NCI-H2227 (cell line): ENCODE results near the gene ZMYND10.

Experiments used
- DNase-seq: peaks from one replicate; lab custom pipeline; 2025; ENCODE audit not compliant: unreplicated experiment; lab: John Stamatoyannopoulos, UW

The ZMYND10 gene

DNA sequence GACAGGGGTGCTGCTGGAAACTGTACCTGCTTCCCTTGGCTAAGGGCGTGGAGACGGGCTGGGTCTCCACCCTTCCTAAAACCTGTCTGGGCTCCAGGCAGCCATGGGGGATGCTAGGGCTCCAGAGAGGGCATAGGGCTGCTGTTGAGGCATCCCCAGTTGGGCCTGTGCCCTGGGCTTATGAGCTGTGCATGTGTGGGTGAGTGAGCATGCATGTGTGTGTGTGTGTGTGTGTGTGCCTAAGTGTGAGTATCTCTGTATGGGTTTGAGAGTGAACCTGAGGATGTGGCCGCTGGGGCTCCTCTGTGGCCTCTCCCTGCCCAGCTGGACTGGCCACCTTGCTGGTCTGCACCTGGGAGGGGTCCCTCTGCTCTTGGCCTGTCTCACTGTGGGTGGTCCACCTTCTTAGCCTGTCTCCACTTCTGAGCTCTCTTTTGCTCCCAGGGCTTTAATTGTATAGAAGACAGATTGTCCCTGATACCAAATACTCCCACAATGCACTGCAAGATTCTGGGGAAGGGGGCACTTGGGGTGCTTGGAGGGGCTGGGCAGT, 25.7 kb upstream of the ZMYND10 start:
- DNase-seq: no peak

DNA sequence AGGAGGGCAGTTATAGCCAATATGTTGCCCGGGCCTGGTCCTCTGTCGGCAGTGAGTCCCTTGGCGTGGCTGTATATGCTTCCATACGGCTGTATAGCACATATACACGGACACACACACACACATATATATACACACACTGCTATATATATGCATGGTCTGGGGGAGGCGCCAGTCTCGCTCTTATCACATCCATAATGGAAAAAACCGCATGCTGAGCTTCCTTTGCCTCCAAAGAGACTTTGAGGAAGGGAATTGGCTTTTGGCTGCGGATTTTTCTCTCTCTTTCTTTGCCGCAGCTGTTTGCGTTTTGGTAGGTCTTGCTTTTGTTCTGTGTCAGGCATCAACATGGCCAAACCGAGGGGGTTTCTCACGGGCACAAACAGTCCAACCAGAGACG, 25.1 kb upstream of the ZMYND10 start:
- peak; percentile 48 for DNase-seq

DNA sequence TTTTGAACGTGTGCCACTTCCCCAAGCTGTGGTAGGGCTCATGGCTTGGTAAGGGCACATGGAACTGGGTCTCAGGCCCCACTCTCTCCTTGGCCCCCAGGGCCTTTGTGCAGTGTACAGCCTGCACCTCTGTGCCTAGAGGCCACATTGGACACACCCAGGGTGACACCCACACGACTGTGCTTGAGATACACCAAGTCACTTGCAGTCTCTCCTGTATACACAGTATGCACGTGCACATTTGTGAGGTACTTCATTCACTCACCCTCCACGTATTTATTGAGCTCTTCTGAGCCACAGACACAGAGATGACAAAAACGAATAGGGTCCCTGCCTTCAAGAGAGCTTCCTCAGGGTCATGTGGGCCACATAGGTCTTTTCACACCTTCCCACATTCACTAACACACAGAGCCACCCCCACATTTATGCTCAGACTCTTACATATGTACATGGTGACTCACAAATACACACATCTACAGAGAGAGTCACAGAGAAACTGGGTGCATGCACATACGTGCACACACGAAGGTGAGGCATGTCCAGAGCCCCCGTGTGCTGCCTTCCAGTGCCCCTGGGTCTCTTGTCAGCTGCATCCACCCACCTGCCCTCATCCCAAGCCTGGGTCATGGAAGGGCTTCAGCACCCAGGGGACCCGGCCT, 23.6 kb upstream of the ZMYND10 start:
- no peak for DNase-seq

DNA sequence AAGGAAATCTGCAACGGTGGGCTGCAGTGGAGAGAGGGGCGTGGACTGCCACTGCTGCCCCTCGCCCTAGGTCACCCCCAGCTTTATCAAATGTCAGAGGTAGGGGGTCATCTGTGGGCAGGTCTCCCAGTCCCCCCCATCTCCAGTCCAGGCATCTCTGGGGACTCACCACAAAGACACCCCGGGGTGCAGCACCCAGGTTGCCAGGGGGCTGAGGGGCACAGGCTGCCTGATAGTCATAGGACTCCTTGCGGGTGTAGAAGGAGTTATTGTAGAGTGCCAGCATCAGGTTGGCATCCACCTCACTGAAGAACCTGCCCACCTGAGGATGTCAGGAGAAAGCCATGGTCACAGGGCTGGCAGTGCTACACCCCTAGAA, 20.3 kb upstream of the ZMYND10 start:
- DNase-seq: no peak

DNA sequence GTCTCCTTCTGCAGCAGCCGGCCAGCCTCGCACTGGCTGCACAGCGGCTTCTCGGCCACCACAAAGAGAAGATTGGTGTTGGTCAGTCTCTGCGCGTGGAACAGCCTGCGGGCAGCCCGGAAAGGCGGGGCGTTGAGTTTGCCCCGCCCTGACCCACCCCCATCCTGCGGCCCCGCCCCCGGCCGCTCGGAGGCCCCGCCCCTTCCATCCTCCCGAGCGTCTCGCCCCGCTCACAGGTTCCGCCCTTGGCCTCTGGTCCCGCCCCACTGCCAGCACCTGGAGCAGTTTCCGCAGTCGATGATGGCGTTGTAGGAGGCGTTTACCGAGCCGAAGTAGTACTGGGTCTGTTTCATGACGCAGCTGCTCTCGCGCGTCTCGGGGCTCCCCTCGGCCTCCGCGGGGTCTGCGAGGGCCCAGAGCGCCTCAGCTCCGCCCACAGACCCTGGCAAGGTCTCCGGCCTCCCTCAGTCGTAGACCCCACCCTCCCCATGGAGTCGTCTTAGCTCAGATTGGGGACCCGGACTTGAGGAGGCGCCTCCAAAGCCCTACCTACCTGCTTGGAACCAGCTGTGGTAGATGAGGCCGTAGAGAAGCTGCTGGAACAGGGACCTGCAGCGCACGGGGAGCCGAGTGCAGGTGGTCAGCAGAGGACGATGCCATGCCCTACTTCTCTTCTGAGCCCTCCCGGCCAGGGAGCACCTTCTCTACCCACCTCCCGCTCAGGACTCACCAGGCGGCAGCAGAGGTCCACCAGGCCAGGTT, 19.7 kb upstream of the ZMYND10 start:
- DNase-seq: peak; percentile 86

DNA sequence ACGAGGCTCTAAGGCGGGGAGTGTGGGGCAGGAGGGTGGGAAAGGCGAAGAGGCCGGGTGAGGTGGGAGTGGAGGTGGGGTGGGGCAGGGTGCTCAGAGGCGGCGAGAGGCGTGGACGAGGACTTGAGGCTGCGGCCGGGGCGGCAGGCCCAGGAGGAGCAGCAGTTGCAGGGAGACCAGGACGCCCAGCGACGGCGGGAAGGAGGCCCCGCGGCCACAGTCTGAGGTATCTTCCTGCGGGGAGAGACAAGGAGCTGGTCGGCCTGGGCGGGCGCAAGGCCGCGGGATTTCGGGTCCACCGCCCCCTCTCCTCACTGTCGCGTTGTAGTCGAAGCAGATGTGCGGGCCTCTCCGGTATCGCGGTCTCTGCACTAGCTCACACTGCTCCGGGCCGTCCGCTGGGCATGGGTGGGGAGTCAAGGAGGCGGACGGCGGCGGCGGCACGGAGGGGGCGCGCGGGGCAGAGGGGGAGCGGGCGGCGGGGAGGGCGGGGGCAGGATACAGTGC, 19.1 kb upstream of the ZMYND10 start:
- peak; percentile 63 for DNase-seq

DNA sequence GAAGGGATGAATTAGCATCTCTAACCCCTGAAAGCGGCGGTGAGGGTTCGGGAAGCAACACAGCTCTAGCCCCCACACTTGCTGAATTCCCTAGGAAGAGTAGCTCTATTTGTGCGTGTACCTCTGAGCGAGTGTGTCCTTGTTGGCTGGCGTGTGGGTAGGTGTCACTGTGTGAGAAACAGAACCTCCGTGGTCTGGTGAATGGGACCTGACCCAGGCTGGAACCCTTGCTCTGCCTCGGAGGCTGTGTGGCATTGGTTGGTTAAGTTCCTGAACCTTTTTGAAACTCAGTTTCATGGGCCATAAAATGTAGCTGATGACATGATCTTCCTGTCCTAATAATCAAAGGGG, 14.2 kb upstream of the ZMYND10 start:
- no peak for DNase-seq

DNA sequence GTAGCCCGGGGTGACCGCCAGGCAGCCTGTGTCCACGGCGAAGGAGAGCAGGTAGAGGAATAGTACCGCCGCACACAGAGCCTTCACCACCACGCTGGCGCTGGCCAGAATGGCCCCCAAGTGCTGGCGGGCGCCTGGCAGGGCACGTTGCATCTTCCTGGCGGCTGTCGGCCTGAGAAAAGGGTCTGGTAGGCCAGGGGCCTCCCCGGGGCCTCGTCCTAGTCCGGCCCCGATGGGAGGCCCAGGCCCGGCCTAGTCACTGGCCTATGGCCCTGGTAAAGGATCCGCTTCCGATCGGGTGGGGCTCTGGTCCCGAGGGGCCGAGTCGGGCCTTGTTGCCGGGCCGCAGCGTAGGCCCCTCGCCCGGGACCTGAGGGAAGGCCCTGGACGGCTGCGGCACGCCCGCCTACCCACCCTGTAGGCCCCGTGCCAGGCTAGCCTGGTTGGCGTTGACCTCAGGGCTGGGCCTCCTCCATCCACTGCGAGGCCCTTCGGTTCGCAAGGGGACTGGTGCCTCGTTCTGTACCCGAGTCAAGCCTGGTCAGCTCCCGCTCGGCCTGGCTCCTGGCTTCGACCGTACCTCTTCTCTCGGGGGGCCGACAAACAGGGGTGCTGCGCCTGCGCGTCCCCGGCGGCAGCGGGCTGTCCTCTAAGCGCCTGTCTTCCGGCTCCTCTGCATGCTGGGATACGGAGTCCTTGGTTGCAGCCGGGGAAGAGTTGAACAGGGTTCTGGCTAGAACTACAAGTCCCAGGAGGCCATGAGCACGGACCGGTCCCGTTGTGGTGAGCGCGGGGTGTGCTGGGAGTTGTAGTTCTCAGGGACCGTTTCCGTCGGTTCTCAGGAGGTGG, 13.6 kb upstream of the ZMYND10 start, which contains the start of gene TMEM115:
Gene TMEM115, minus strand, starts transcription at position 611 of the 849 bp plus-strand sequence. Its CDS starts 458 bp downstream, at position 153.
- peak; percentile 95 for DNase-seq

DNA sequence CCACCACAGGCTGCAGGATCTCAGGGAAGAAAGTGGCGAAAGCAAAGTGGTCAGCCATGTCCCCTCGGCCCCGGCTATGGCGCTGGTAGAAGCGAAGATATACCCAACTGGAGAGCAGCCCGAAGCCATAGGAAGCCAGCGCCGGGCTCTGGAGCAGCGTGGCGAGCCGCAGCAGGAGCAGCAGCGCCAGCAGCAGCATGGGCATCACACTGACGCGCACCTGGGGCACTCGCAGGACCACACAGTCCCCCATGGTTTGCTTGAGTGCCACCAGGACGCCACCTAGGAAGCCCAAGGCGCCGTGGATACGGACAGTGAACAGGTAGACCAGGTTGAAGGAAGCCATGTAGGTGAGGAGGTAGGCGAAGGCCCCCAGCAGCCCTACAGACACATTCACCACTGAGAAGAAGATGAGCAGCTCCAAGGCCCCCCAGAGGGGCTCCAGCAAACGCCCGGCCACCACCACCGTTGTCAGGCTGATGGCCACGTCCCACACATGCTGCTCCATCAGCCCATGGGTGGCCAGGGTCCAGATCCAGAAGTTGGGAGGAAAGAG, 12.9 kb upstream of the ZMYND10 start:
- DNase-seq: no peak

DNA sequence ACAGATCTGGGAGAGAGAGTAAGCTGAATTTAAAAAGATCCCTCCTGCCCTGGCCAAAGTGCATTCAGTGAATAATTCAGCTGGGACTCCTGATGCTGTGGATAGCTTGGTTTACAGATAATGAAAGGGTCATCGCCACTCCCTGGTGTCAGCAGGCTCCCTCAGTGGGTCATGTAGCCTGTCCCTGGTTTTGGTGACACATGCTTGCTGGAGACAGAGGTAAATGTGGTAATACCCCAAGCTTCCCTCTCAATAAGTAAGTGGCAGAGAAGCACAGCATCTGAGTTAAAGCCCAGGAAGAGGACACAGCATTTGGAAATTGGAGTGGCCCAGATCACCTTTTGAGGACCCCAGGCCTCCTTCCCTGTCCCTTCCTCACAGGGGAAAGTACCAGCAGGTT, 11.9 kb upstream of the ZMYND10 start:
- no peak for DNase-seq

DNA sequence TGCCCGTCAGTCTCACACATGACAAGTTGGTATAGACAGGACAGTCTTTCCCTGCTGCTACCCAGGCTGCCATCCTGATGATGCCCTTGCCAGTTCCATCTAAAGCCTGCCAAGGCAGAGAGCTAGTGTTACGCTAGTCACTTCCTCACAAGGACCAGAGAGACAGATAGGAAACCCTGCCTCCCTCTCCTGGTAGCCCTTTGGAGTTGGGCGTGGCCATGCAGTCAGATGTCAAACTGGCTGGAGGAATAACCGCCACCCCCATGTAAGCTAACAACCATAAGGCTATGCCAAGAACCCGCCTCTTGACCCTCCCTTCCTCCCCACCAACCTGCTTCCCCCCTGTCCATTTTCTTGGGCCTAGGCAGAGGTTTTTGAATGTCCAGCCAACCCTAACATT, 11.0 kb upstream of the ZMYND10 start:
- no peak for DNase-seq

DNA sequence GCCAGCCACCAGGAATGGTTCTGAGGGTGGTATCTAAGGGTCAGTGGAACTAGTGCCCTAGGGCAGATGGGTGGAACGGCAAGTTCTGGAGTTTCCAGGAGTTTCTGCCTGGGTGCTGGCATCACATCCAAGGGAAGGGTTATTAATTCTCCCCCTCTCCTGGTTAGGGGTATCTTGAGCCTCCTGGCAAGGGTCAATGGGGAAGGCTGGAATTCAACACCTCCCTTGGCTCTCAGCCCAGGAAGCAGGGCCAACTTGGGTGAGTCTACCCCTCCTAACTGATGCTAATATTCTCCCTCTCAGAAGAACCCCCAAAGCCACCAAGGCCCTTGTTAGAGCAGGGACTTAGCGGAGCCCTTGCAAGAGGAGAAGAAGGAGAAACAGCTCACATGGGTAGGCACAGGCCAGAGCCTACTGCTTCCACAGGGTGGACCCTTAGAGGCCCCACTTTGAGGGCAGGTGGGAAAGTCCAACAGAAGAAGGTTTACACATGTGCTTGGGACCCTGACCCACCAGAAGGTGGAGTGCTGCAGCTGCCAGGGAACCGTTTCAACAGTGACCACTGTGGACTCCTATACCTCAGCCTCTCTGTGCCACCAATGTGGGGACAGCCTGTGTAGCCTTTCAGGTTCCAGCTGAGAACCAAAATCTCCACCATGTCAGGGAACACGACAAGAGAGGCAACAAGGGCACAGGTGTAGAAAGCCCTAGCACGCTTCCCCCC, 10.5 kb upstream of the ZMYND10 start:
- no peak for DNase-seq

DNA sequence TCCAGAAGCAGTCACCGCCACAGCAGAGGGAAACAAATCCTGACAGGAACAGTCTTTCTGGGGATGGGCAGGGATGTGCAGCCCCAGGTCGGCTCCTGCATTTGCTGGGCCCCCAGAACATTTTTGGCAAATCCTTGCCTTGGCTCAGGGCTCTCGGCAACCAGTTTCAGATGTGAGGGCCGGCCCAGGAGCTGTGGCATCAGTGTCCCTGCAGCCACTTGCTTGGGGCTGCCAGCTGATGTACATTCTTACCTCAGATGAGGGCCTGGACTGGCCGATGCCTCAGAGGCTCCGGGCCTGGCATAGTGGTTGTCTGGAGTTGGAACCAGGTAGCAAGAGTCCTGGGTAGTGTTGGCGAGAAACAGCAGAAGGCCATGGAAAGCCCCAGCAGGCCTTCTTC, 9.3 kb upstream of the ZMYND10 start:
- no peak for DNase-seq

DNA sequence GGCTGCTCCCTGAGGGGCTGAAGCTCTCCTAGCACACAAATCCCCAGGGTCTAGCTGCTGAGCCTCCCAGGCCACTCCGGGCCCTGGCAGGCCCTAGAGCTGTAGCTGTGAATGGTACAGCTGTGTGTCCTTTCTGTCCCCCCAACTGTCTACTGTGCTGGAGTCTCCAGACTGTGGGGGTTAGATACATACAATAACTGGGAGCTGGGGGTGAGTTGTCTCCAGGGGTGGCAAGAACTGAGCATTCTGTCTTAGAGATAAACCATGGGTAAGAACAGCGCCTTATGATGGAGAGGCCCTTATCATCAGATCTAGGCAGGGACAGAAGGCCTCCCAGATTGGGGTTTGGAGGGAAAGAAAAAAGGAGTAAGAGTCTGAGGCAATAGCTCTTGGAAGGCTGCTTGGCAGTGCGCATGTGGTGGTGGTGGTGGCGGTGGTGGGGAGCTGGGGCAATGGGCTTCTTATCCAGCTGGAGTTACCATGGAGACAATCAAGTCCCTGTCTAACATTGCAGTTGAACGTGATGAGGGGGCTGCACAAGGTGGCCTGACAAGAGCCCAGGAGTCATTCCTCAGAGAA, 8.7 kb upstream of the ZMYND10 start:
- DNase-seq: no peak

DNA sequence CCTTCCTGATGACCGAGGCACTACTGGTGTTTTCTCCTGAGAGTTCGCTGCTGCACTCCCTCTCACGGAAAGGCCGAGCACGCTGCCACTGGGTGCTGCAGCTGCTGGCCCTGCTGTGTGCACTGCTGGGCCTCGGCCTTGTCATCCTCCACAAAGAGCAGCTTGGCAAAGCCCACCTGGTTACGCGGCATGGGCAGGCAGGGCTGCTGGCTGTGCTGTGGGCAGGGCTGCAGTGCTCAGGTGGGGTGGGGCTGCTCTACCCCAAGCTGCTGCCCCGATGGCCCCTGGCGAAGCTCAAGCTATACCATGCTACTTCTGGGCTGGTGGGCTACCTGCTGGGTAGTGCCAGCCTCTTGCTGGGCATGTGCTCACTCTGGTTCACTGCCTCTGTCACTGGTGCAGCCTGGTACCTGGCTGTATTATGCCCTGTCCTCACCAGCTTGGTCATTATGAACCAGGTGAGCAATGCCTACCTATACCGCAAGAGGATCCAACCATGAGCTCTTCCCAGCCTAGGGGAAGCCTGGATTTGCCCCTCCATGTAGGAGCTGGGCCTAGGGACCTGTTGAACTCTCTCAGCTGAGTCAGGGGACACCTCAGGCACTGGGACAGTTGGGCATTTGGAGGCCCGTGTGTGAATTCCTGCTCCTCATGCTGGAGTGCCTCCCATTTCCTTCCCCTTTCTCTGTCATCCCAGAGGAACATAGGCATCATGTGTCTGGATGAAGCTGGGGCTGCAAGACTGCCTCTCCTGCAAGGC, 7.9 kb upstream of the ZMYND10 start:
- no peak for DNase-seq

DNA sequence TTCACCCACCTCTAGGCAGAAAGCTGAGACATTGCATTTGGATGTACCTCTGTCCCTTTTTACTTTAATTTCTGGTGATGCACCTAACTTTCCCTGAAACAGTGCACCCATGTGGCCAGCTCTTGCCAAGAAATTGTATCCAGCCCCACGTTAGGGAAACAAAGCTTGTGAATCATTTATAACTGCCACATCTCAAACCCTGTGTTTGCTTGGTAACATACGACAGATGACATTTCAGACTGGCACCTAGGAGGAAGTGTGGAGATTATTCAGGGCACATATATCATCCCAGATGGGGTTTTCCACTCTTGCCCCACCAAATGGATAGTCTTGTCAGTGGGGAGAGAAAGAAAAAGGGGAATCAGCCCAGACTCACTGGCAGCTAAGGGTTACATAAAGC, 7.2 kb upstream of the ZMYND10 start:
- no peak for DNase-seq

DNA sequence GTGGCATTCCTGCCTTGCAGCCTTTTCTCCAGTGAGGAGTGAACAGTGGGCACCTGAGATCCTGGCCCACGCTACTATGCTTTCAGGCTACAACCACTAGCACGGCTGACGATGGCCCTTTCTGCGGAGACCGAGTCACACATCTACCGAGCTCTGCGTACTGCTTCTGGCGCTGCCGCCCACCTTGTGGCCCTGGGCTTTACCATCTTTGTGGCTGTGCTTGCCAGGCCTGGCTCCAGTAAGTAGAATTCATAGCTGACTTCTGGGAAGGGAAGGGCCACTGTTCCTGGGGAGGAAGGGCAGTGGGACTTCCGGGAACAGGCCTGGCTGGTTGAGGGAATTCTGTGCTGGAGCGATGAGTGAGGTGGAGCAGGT, 5.8 kb upstream of the ZMYND10 start:
- DNase-seq: no peak

DNA sequence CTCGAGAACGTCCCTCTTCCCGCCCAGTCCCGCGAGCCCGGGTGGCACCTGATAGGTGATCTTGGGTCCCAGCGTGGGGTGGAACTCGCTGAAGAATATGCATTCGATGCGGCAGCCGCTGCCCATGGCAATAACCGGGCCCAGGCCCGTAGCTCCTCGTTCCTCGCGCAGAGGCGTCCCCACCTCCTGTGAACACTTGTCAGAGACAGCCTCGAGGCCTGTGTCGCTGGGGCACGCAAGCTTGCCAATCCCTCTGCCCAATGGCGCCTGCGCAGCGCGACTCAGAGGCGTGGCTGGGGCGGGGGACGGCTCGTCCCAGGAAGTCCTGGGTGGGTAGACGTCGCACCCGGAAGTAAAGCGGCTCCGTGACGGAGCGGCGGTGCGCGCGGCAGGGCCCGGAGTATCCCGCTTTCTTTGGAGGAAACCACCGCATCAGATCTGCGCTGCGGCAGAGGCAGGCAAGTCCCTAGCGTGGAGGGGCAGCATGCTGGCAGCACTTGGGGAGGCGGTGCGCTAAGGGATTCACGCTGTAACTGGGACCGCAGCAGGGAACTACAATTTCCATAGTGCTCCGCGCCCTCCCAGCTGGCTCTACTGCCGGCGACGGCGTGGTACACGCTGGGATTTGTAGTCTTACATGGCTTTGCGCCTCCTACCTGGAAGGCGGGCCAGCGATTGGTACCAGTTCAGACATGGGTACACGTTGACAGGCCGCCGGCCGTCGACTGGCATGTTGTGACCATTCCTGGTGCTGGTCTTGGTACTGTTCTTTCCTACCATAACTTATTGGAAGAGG, 5.2 kb upstream of the ZMYND10 start, which contains the start of the genes CYB561D2 and NPRL2:
Gene CYB561D2, plus strand, starts transcription at position 336 of the 796 bp plus-strand sequence. CDS start 572 bp downstream, outside the sequence.
Gene NPRL2, minus strand, starts transcription at position 249 of the 796 bp plus-strand sequence. Its CDS starts 123 bp downstream, at position 126.
- DNase-seq: peak; percentile 92
